ENCODE results near the gene CCDC70.
A peak's percentile ranks its signal among the peaks of the same experiment; 100 is the strongest.

Gene CCDC70

GRCh38 chr13:51829568-51829899, 32.2 kb upstream of the CCDC70 start:
- no peak for DNase-seq (ENCODE audit: low read depth)

DNA sequence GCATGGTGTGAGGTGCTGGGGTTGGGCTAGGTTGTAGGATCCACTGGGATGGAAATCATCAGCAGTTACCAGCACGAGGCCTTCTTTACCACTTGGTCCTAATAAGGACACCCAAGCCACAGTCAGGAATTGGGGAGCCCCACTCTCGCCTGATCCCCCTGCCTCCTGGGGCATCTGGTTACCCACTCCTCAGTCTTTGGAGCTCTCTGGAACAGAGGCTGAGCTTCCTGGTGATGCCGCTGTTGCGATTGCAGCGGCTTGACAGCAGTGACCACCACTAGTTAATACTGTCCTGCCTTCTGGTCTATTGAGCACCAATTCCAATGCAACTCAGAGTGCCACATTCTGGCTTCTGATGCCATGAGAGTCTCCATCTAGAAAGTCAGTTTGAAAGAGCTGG, 30.2 kb upstream of the CCDC70 start:
- DNase-seq (ENCODE audit: low read depth), result no peak

DNA sequence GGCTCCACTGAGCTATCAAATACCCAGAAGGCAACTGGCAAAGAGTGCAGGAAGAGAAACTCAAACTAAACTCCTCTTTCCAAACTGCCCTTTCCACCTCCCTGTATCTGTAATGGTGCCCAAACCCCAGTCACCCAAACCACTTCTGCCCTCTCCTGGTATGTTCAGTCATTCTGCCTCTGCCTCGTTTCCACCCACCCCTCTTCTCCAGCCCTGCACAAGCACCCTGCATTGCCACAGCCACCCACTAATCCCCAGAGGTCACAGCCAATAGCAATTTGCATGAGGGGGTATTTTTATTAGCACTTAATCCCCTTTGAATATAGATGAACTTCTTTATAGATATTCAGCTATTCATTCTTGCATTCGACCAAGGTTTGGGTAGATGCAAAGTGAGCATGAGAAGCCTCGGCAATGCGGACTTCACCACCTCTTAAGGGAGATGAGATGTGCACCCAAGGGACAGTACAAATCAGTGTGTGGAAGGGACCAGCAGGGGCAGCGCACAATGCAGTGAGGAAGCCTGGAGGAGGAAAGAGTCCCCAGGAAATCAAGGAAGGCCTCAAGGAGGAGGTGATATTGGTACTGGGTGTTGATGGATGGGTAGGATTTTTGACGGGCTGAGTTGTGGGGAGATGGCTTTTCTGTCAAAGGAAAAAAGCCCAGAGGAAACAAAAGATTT, 29.2 kb upstream of the CCDC70 start:
- DNase-seq (ENCODE audit: low read depth), result peak; percentile 30

DNA sequence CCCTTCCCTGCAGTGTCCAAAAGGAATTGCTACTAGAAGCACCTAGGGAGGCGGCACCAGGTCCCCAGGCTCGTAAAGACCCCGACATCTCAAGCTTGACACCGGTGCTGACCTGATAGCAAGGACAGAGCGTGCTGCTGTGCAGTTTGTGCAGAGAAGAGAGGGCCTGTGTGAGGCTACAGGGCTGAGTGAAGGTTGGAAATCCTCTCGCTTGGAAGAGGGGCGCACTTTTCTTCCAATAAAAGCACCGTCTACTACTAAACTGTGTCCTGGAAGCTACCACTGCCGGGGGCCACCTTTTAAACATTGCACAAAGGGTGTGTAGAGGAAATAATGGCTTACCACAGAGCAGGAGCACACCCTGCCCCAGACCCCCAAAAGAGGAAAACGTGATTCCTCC, 27.8 kb upstream of the CCDC70 start:
- DNase-seq (ENCODE audit: low read depth), result no peak

GRCh38 chr13:51834581-51835171, 27.1 kb upstream of the CCDC70 start:
- no peak for DNase-seq (ENCODE audit: low read depth)

- DNase-seq (ENCODE audit: low read depth), result no peak
Observed at GRCh38 chr13:51837016-51837415, 24.8 kb upstream of the CCDC70 start.

DNA sequence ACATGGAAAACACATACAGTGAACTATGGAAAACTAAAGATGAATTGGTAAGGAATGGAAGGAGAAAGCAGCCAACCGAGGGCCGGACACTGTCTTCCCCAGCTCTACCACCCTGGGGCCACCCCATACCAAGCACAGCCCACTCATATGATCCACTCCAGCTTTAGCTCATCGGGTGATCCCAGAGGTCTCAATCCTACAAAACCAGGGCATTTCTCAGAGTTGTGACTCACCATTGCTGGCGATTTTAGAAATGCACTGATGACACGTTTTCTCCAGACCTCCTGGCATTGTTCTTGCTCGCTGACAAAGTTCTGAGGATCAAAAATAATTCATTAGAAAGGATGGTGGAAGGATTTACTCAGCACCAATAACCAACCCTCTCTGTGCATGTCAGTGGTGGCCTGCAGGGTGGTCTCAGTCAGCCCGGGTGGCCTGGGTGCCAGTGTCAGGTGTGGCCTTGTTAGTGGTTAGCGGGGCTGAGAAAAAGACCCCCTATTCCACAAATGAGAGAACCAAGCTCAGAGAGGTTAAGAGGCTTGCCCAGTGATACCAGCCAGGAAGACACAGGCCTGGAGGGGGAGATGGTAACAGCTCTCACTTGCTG, 23.4 kb upstream of the CCDC70 start:
- DNase-seq (ENCODE audit: low read depth), result peak; percentile 28

DNA sequence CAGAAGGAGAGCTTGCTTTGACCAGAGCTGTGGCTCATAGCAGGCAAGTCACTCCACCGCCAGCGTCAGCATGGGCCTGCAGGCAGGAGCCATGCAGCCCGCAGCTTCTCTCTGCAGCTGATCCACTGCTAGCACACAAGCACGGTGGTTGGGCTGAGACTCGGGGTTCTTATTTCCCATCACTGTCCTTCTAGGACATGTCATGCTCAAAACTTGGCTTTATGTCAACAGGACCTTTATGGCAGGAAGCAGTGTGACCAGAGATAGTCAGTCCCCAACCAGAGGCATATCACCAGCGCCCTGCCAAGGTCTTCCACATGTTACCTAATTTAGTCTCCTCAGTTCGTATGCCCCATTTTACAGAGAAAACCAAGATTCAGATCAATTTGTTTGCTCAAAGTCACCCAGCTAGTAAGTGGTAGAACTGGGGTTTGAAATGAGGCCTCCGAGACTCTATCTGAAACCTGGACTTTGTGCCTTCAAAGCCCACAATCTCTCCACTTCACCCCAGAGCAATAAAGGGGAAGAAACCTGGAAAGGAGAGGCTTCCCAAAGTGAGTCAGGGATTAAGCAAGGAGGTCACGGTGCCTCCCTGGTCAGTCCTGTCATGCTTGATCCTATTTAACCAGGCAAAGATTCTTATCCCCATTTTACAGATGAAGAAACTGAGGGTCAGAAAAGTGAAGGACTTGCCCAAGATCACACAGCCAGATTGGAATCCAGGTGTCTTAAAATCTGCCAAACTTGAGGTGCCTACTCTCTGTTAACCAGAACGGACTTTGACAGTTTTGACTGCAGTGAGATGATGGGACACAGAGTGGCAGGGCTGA, 21.8 kb upstream of the CCDC70 start:
- no peak for DNase-seq (ENCODE audit: low read depth)

DNA sequence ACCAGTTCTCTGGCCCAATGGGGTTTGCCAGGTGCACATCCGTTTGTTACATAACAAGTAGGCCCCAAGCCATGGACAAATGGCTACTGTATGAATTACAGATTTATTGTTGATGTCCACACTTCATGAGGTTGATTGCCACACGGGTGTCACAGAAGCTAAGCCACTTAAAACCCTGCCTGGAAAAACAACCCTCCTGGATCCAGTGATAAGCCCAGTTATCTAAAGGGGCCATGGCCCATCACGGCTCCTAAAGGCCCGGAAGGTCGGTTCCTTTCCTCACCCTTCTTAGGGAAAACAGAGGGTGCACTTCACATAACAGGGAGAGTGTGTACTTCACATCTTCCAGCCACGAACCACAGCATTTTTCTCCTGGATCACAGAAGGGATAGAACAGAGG, 20.9 kb upstream of the CCDC70 start:
- no peak for DNase-seq (ENCODE audit: low read depth)

DNA sequence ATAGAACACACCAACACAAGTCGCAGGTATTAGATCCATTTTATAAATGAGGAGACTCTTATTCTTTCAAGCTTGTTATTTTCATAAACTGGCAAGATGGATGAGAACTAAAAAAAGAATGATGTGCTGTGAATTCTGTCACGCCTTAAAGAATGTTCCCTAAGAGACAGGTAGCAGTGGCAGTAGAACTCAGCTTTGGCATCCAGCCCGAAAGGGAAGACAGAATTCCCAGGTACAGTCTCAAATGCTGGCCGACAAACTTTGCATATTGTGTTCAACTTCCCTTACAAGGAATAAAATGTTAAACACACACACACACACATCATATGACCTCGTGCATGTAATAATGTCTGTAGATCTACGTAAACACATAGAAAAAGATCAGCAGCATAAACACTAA, 20.0 kb upstream of the CCDC70 start:
- no peak for DNase-seq (ENCODE audit: low read depth)

DNA sequence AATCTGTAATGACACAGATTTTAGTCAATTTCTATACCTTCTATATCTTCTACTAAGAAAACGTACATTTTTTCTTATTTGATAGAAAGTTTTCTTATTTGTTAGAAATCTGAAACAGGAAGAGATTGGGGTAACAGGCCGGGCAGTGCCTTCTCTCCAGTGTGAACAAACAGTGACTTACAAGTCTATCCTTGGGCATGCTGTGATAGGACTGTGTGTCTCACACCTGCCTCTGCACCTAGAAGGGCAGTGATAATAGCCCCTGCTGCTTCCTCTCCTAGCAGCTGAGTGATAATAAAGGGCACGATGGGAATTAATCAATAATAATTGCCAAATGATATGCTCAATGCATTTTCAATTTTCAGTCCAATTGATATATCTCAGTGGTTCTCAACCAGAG, 18.2 kb upstream of the CCDC70 start:
- DNase-seq (ENCODE audit: low read depth), result no peak

- DNase-seq (ENCODE audit: low read depth), result peak; percentile 58
Observed at GRCh38 chr13:51844862-51845573, 16.8 kb upstream of the CCDC70 start, which contains the start of gene TMEM272. Gene TMEM272 (minus strand): TSS chr13:51845177. CDS start chr13:51838530, 6,647 bp downstream.

GRCh38 chr13:51845574-51846318, 16.0 kb upstream of the CCDC70 start:
- no peak for DNase-seq (ENCODE audit: low read depth)

- peak; percentile 24 for DNase-seq (ENCODE audit: low read depth)
Observed at GRCh38 chr13:51846756-51847155, 15.0 kb upstream of the CCDC70 start.

DNA sequence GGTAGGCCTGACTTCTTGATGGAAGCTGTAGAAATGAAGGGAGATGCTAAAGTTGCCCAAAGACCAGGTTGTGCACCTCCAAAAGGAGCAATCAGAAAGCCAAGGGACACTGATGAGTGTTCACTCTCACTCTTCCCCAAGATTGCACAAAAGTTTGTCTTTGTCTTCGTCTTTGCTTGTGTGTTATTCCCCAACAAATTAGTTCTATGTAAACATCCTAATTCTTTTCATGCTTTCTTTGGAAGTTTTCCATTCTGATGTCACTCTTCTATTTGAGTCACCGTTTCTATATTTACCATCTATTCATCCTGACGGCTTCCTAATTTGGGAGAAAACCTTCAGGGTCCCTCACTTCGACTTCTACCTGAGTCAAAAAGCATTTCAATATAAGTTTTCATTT, 13.1 kb upstream of the CCDC70 start:
- DNase-seq (ENCODE audit: low read depth), result peak; percentile 45

DNA sequence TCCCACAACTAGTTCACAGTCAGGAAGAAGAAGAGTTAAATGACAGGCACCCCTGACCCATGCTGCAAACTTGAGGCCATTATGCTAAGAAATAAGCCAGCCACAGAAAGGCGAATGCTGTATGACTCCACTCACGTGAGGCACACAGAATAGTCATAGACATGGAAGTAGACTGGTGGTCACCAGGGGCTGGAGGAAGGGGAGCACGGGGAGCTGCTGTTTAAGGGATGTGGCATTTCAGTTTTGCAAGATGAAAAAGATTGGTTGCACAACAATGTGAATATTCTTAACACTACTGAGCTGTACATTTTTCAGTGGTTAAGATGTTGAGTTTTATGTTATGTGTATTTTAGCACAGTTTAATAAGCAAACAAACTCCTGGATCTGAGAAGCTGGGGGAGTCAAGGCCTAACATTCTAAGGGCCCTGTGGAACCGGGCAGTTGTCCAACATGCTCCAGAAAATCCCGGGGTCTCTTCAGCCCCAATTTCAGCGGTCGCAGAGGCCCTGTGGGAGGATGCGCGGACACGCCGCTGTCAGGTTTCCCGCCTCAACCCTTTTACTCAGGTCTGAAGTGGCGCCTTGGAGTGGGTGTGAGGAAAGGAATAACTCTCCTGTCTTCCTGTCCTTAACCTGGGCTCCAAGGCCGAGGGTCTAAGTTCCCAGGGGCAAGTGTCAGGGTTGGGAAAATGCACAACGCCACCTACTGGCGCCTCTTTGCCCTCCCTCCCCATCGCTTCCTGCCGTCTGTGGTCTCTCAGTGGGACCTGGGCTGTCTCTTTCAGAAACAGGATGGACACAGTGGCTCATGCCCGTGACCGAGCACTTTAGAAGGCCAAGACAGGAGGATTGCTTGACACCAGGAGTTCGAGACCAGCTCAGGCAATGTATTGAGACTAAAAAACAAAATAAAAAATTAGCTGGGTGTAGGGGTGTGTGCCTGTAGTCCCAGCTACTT, 12.3 kb upstream of the CCDC70 start:
- DNase-seq (ENCODE audit: low read depth), result peak; percentile 50

DNA sequence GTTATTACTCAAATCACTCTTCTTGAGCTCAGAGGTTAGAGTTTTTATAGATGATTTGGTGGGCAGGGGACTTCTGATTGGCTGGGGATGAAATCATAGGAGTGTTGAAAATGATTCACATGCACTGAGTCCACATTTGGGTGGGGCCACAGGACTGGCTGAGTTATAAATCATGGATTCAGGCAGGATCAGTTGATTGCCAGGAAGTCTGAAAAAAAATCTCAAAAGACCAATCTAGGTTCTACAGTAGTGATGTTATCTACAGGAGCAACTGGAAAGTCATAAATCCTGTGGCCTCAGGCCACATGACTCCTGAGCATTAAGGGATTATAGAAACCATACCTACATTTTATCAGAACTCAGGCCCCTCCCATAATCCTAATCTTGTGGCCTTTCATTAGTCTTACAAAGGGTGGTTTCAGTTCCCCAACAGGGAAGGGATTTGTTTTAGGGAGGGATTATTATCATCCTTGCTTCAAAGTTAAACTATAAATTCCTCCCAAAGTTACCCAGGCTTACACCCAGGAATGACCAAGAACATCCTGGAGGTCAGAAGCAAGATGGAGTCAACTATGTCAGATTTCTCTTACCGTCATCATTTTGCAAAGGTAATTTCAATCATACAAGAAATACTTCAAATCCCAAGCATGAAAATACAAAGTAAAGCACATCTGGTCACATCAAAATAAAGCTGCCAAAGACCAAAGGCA, 5.6 kb upstream of the CCDC70 start:
- DNase-seq (ENCODE audit: low read depth), result peak; percentile 30

- DNase-seq (ENCODE audit: low read depth), result no peak
Observed at GRCh38 chr13:51856998-51857397, 4.8 kb upstream of the CCDC70 start.

GRCh38 chr13:51858433-51859247, 3.1 kb upstream of the CCDC70 start:
- no peak for DNase-seq (ENCODE audit: low read depth)
